ENCODE data around the gene POLR3A. TPM values are rescaled to one million over a fixed set of nuclear protein-coding genes. Genes with fewer than 3 reads are reported as not detected.

POLR3A gene
- total RNA-seq, 1 donor from 2014 or later: 31.4 TPM

Other genes starting within 250 kb of the POLR3A start
- 55.2 and 58.4 TPM in 2 replicates for gene DLG5, start 102.8 kb downstream of the POLR3A start, total RNA-seq
- 1,230 and 1,331 TPM in 2 replicates for gene RPS24, start 4.3 kb upstream of the POLR3A start, total RNA-seq